Sciatic nerve (tissue), 2 donors: ENCODE results near the gene LCE3E. TPM values are rescaled to one million over a fixed set of nuclear protein-coding genes. Genes with fewer than 3 reads are reported as not detected.
"Not testable (repeated sequence)": the region's sequence is repeated elsewhere in the genome, so short reads cannot be mapped to it uniquely, and the experiment has no call there.

Source experiments
- ATAC-seq: fragments of 200-7000 bp; cut with Tn5 transposase; one replicate; pipeline ENCODE4 v1.9.1; 2020; ENCODE audit warnings: mild to moderate bottlenecking, moderate library complexity
- DNase-seq: peaks from one replicate; pipeline ENCODE4 v3.0.0-alpha.2; 2020; ENCODE audit warnings: low spot score
- intact Hi-C: fragments of 100-400 bp; cut with DNase I; formaldehyde crosslinking; loops from one replicate; pipeline ENCODE4 v1.14.2; 2022
- total RNA-seq: library from RNA; stranded (reverse); fragmentation: NEBNext Ultra II Directional; extraction: Animal tissue kit (Norgen Biotek cat#: 25700); gene quantifications from one replicate; pipeline ENCODE4 v1.2.1, GENCODE V29; 2021
- donor health status: DM: no; HTN: no; CAD: no.
- donor health status: DM: no; HTN: no; CAD: no.

Gene LCE3E
- total RNA-seq: not detected

- DNase-seq (no peak), ATAC-seq (no peak)
- intact Hi-C loops: no loop called here
Observed at GRCh38 chr1:152566681-152567080, at the start of gene LCE3E. Gene LCE3E, minus strand, starts transcription at chr1:152566780. Its CDS starts 572 bp downstream, at chr1:152566208.

GRCh38 chr1:152613511-152613910 lies 46.9 kb upstream of the LCE3E start, which contains the start of gene LCE3B:
Gene LCE3B, plus strand, starts transcription at chr1:152613811. Its CDS starts 0 bp downstream, at chr1:152613811.
- intact Hi-C loops: no loop called here
- no peak for DNase-seq
- ATAC-seq: no peak

- ATAC-seq (no peak), DNase-seq (no peak)
- intact Hi-C loops: no loop called here
Observed at GRCh38 chr1:152599934-152600333, 33.4 kb upstream of the LCE3E start, which contains the start of gene LCE3C. Gene LCE3C, plus strand, starts transcription at chr1:152600234. Its CDS starts 498 bp downstream, at chr1:152600732.

- DNase-seq (no peak), ATAC-seq (no peak)
- intact Hi-C loops: no loop called here
Observed at GRCh38 chr1:152596986-152597385, 30.4 kb upstream of the LCE3E start.

GRCh38 chr1:152585586-152585985 lies 19.0 kb upstream of the LCE3E start:
- DNase-seq: no peak
- intact Hi-C loops: no loop called here

GRCh38 chr1:152582647-152583046 lies 16.1 kb upstream of the LCE3E start:
- no peak for ATAC-seq
- intact Hi-C loops: no loop called here

More at GRCh38 chr1:152585586-152585985, 19.0 kb upstream of the LCE3E start:
- ATAC-seq: no peak

GRCh38 chr1:152580433-152580832 lies 13.9 kb upstream of the LCE3E start, which contains the start of gene LCE3D:
Gene LCE3D, minus strand, starts transcription at chr1:152580516. Its CDS starts 580 bp downstream, at chr1:152579936.
- no peak for DNase-seq
- ATAC-seq: no peak
- intact Hi-C loops: no loop called here

More at GRCh38 chr1:152582647-152583046, 16.1 kb upstream of the LCE3E start:
- no peak for DNase-seq

GRCh38 chr1:152579526-152579925 lies 12.9 kb upstream of the LCE3E start:
- DNase-seq, intact Hi-C loops, ATAC-seq: not testable (repeated sequence)

- no peak for ATAC-seq
Observed at GRCh38 chr1:152577168-152577567, 10.6 kb upstream of the LCE3E start.

GRCh38 chr1:152565535-152566215 lies 905 bp downstream of the LCE3E start:
- ATAC-seq (no peak), DNase-seq (no peak)
- intact Hi-C loops: no loop called here

More at GRCh38 chr1:152577168-152577567, 10.6 kb upstream of the LCE3E start:
- intact Hi-C loops: no loop called here
- DNase-seq: no peak

GRCh38 chr1:152565115-152565514 lies 1.5 kb downstream of the LCE3E start:
- ATAC-seq (no peak), DNase-seq (no peak)
- intact Hi-C loops: no loop called here

GRCh38 chr1:152548358-152548757 lies 18.2 kb downstream of the LCE3E start:
- DNase-seq, ATAC-seq: not testable (repeated sequence)

GRCh38 chr1:152546704-152547103 lies 19.9 kb downstream of the LCE3E start:
- ATAC-seq: no peak
- intact Hi-C loops: no loop called here
- DNase-seq: no peak

More at GRCh38 chr1:152548358-152548757, 18.2 kb downstream of the LCE3E start:
- intact Hi-C loops: not testable (repeated sequence)

- intact Hi-C loops: no loop called here
- DNase-seq (no peak), ATAC-seq (no peak)
Observed at GRCh38 chr1:152543820-152544219, 22.8 kb downstream of the LCE3E start.

- no peak for ATAC-seq
- intact Hi-C loops: no loop called here
- DNase-seq: no peak
Observed at GRCh38 chr1:152539901-152540300, 26.7 kb downstream of the LCE3E start.

GRCh38 chr1:152537496-152537895 lies 29.1 kb downstream of the LCE3E start:
- intact Hi-C loops: no loop called here
- DNase-seq (no peak), ATAC-seq (no peak)

GRCh38 chr1:152535774-152536173 lies 30.8 kb downstream of the LCE3E start:
- ATAC-seq: no peak
- intact Hi-C loops: no loop called here
- no peak for DNase-seq

- no peak for DNase-seq
- intact Hi-C loops: no loop called here
- ATAC-seq: no peak
Observed at GRCh38 chr1:152533327-152533938, 33.1 kb downstream of the LCE3E start.

GRCh38 chr1:152525080-152525641 lies 41.4 kb downstream of the LCE3E start:
- no peak for DNase-seq
- ATAC-seq: no peak
- intact Hi-C loops: no loop called here

GRCh38 chr1:152520561-152521090 lies 46.0 kb downstream of the LCE3E start:
- no peak for ATAC-seq
- DNase-seq: no peak
- intact Hi-C loops: no loop called here
